ENCODE measurements around the gene MORN5. TPM values are rescaled to one million over a fixed set of nuclear protein-coding genes. Genes with fewer than 3 reads are reported as not detected.
A peak's percentile ranks its signal among the peaks of the same experiment; 100 is the strongest.

Gene MORN5
- total RNA-seq, 6 donors from 2014 or later = 3.5 to 33.5 (median 10.5) TPM; not detected in 1

DNA sequence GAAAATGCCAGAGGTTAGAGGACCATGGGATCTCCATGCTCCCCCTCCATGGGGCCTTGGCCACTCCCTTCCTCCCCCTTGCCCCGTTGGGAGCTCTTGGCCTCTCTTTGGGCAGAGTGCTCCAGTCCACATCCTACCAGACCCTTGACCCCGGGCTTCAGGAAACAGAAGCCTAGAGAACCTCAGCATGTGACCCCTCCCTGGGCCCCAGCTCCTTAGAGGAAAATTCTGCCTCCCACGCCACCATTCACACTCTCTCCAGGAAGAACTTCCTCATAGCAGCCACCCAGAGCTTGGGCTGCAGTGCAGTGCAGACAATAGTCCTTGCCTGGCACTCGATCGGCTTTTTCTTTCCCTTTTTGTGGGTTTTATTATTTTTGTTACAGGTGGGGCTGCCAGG, 63.1 kb downstream of the MORN5 start:
- peaks cover 0 to 68% (median 27%) of the 10 kb centered on the region in 4 donors for H3K27me3 ChIP-seq
- H3K4me3 ChIP-seq = no peak overlapping the region
- no peak for ATAC-seq (ENCODE audit: low FRiP score in 2 of 2)
- no peak overlapping the region for H3K27ac ChIP-seq
- H3K36me3 ChIP-seq = no peaks in the 10 kb centered on the region
- no peak for TF ChIP-seq POLR2AphosphoS5 (IDR thresholded peaks at IDR 0.05)
- no peak for TF ChIP-seq EP300 (IDR thresholded peaks at IDR 0.05)
- TF ChIP-seq, protein P1, sequence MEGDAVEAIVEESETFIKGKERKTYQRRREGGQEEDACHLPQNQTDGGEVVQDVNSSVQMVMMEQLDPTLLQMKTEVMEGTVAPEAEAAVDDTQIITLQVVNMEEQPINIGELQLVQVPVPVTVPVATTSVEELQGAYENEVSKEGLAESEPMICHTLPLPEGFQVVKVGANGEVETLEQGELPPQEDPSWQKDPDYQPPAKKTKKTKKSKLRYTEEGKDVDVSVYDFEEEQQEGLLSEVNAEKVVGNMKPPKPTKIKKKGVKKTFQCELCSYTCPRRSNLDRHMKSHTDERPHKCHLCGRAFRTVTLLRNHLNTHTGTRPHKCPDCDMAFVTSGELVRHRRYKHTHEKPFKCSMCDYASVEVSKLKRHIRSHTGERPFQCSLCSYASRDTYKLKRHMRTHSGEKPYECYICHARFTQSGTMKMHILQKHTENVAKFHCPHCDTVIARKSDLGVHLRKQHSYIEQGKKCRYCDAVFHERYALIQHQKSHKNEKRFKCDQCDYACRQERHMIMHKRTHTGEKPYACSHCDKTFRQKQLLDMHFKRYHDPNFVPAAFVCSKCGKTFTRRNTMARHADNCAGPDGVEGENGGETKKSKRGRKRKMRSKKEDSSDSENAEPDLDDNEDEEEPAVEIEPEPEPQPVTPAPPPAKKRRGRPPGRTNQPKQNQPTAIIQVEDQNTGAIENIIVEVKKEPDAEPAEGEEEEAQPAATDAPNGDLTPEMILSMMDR (IDR thresholded peaks at IDR 0.05) = no peak
- DNase-seq = no peak
- WGBS, 2 donors = 34% methylated on average over 5 of the region's 5 CpGs
- H3K9me3 ChIP-seq = no peaks in the 10 kb centered on the region
- H3K4me1 ChIP-seq = peaks cover 23 to 49% (median 35%) of the 10 kb centered on the region in 4 donors

DNA sequence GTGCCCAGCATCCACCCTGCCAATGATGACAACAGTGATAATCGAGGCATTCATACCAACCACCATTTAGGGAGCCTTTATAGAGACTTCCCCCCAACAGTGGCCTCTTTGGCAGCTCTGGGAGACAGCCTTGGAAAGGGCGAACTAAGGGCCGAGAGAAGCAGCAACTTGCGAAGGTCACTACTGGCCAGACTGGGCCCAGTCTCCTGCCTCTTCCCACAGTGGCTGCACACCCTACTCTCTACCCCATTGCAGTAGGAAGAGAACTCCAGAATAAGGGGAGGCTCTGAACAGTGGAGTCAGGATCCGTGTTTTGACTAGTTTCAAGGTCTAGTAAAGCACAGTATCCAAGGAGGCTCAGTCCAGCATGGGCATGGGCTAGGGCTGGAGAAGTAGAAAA, 63.7 kb downstream of the MORN5 start:
- WGBS, 2 donors = 80 to 83% methylated on average over 5 of the region's 5 CpGs

DNA sequence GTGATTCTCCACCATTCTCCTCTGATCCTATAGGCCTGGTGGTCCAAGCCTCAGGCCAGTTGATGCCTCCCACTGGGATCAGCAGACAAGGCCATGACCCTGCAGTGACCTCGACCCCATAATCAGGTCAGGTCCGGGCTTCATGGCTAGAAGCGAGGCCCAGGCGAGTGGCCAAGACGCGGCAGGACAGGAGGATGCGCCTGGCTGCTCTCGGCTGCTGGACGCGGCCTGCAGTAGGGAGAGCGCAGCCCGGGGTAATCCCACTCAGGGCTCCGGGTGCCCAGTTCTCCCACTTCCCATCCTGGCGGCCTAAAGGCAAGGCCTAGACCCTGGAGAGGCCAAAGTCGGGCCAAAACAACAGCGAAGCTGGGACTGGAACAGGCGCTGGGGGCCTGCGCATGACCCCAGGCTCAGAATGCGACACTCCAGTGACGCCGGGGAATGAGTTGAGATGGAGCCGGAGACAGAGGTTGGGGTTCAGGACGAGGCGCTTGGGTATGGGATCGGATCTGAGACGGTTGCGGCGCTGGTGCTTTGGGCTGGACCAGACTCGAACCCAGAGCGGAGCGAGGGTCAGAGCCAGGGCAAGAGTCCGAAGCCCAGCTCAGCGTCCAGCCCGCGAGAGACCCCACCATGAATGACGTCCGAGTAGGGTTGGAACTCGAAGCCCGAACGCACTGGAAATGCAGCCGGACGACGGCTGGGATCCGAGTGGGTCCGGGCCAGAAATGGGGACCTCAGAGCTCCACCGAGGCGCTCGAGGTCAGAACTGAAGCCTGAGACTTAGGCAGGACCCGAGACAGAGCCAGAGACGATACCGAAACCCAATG, 65.8 kb downstream of the MORN5 start:
- Histone ChIP-seq H3K4me1 (peaks cover 22 to 45% (median 28%) of the 10 kb centered on the region in 4 donors), H3K27me3 (peaks cover 0 to 69% (median 38%) of the 10 kb centered on the region in 4 donors)
- peak in 1 of 2 donors; percentile 76 for DNase-seq

More for the DNA sequence above, 63.7 kb downstream of the MORN5 start:
- H3K4me1 ChIP-seq = peaks cover 29 to 55% (median 42%) of the 10 kb centered on the region in 4 donors
- peaks cover 0 to 72% (median 32%) of the 10 kb centered on the region in 4 donors for H3K27me3 ChIP-seq
- H3K4me3 ChIP-seq = no peak overlapping the region
- H3K9me3 ChIP-seq = no peaks in the 10 kb centered on the region
- H3K36me3 ChIP-seq = no peaks in the 10 kb centered on the region
- TF ChIP-seq POLR2AphosphoS5 (IDR thresholded peaks at IDR 0.05) (no peak), EP300 (IDR thresholded peaks at IDR 0.05) (no peak), POLR2A (IDR thresholded peaks at IDR 0.05) (no peak)
- TF ChIP-seq, protein P1 (IDR thresholded peaks at IDR 0.05) = no peak
- no peak overlapping the region for H3K27ac ChIP-seq
- DNase-seq (no peak), ATAC-seq (ENCODE audit: low FRiP score in 2 of 2) (no peak)

GRCh38 chr9:122226142-122226757, 66.5 kb downstream of the MORN5 start:
- 43 to 48% methylated on average over 15 to 51 of the region's 51 CpGs for WGBS, 2 donors
- peak in 1 of 2 donors; percentile 82 for DNase-seq
- Histone ChIP-seq H3K27ac (no peak overlapping the region), H3K4me3 (peak overlapping the region in 2 of 4 donors; percentile 18), H3K9me3 (no peaks in the 10 kb centered on the region), H3K27me3 (peaks cover 0 to 63% (median 33%) of the 10 kb centered on the region in 4 donors), H3K4me1 (peaks cover 22 to 42% (median 27%) of the 10 kb centered on the region in 4 donors), H3K36me3 (no peaks in the 10 kb centered on the region)
- no peak for ATAC-seq (ENCODE audit: low FRiP score in 2 of 2)
- TF ChIP-seq EP300 (IDR thresholded peaks at IDR 0.05) (no peak), POLR2A (IDR thresholded peaks at IDR 0.05) (no peak), POLR2AphosphoS5 (IDR thresholded peaks at IDR 0.05) (no peak)
- TF ChIP-seq, protein P1 (IDR thresholded peaks at IDR 0.05) = no peak

More for the DNA sequence above, 65.8 kb downstream of the MORN5 start:
- Histone ChIP-seq H3K4me3 (peak overlapping the region in 2 of 4 donors; percentile 18), H3K27ac (no peak overlapping the region), H3K9me3 (no peaks in the 10 kb centered on the region), H3K36me3 (no peaks in the 10 kb centered on the region)
- TF ChIP-seq, protein P1 (IDR thresholded peaks at IDR 0.05) = no peak
- no peak for ATAC-seq (ENCODE audit: low FRiP score in 2 of 2)
- WGBS, 2 donors = 64 to 66% methylated on average over 27 to 51 of the region's 51 CpGs
